Mesendoderm (in vitro differentiated cells): ENCODE data around the gene MRPL20.
"Not testable (repeated sequence)": the region's sequence is repeated elsewhere in the genome, so short reads cannot be mapped to it uniquely, and the experiment has no call there.

Source experiments
- DNase-seq: peaks from one replicate; pipeline ENCODE4 v3.0.0; 2013
- H2AK5ac ChIP-seq: 2 replicates; pipeline ENCODE4 v1.6.1; 2013; ENCODE audit warnings: low read length, inconsistent platforms
- H2BK120ac ChIP-seq: 2 replicates; pipeline ENCODE4 v1.6.1; 2013; ENCODE audit warnings: low read depth, mild to moderate bottlenecking, low read length, moderate library complexity, mixed read lengths
- H2BK15ac ChIP-seq: replicated peaks from 2 replicates; pipeline ENCODE4 v1.6.1; 2013; ENCODE audit warnings: low read depth, mild to moderate bottlenecking, moderate library complexity
- H2BK5ac ChIP-seq: 2 replicates; pipeline ENCODE4 v1.6.1; 2013; ENCODE audit warnings: low read length, inconsistent platforms
- H3K18ac ChIP-seq: 2 replicates; pipeline ENCODE4 v1.6.1; 2013; ENCODE audit warnings: mild to moderate bottlenecking, low read length, mixed read lengths
- H3K23ac ChIP-seq: one replicate; pipeline ENCODE4 v1.6.1; 2013; ENCODE audit warnings: low read length
- H3K27ac ChIP-seq: 2 replicates; pipeline ENCODE4 v1.5.1; 2013; ENCODE audit warnings: low read depth, mild to moderate bottlenecking, inconsistent platforms, low read length, moderate library complexity
- H3K27me3 ChIP-seq: 2 replicates; pipeline ENCODE4 v1.6.1; 2013; ENCODE audit warnings: low read length, control low read depth, mild to moderate bottlenecking, inconsistent platforms; ENCODE audit not compliant: insufficient read depth, poor library complexity
- H3K36me3 ChIP-seq: 2 replicates; pipeline ENCODE4 v1.6.1; 2013; ENCODE audit warnings: low read length, inconsistent platforms; ENCODE audit not compliant: control insufficient read depth, insufficient read depth
- H3K4ac ChIP-seq: one replicate; pipeline ENCODE4 v1.6.1; 2013; ENCODE audit warnings: low read depth, mild to moderate bottlenecking, low read length, moderate library complexity
- H3K4me1 ChIP-seq: 2 replicates; pipeline ENCODE4 v1.6.1; 2013; ENCODE audit warnings: low read depth, low read length, inconsistent platforms; ENCODE audit not compliant: control insufficient read depth
- H3K4me2 ChIP-seq: 2 replicates; pipeline ENCODE4 v1.6.1; 2013; ENCODE audit warnings: low read length
- H3K4me3 ChIP-seq: 2 replicates; pipeline ENCODE4 v1.5.1; 2013; ENCODE audit warnings: mild to moderate bottlenecking, low read length
- H3K56ac ChIP-seq: one replicate; pipeline ENCODE4 v1.6.1; 2013; ENCODE audit warnings: low read length
- H3K79me1 ChIP-seq: 2 replicates; pipeline ENCODE4 v1.6.1; 2013; ENCODE audit warnings: low read length, inconsistent platforms
- H3K79me2 ChIP-seq: 2 replicates; pipeline ENCODE4 v1.6.1; 2013; ENCODE audit warnings: mild to moderate bottlenecking, low read length; ENCODE audit not compliant: control insufficient read depth, insufficient read depth
- H3K9ac ChIP-seq: 2 replicates; pipeline ENCODE4 v1.6.1; 2013; ENCODE audit warnings: low read length, inconsistent platforms
- H4K5ac ChIP-seq: one replicate; pipeline ENCODE4 v1.6.1; 2013; ENCODE audit warnings: low read length
- H4K8ac ChIP-seq: one replicate; pipeline ENCODE4 v1.6.1; 2013; ENCODE audit warnings: low read depth, mild to moderate bottlenecking, control low read depth, low read length, moderate library complexity
- WGBS: extraction: QIAGEN DNeasy Blood & Tissue Kit; methylation state at CpG from one replicate; pipeline ENCODE4 v1.1.7; 2013; ENCODE audit warnings: low lambda C conversion rate, missing lambda C conversion rate; ENCODE audit not compliant: insufficient coverage; ENCODE audit errors: extremely low coverage; 5-methylcytosine and 5-hydroxymethylcytosine counted together

The MRPL20 gene

DNA sequence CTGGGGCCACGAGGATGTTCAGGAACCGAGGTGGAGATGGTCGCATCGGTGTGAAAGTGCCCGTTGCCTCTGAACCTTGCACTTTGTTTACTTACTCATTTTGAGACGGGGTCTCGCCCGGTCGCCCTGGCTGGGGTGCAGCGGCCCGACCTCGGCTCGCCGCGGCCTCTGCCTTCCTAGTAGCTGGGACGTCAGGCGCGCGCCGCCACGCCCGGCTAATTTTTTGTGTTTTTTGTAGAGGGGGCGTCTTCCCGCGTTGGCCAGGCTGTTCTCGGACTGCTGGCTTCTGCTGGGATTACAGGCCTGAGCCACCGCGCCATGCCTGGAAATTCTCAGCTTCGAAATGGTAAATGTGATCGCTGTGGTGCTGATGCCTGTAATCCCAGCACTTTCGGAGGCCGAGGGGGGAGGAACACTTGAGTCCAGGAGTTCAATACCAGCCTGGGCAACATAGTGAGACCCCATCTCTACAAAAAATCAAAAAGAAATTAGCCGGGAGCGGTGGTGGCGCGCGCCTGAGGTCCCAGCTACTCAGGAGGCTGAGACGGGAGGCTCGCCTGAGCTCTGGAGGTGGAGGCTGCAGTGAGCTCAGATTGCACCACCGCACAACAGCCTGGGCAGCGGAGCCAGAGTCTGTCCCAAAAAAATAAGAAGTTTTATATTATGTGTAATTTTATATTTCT lies 684 bp upstream of the MRPL20 start:
- H3K36me3 ChIP-seq = peaks cover 8% of the 10 kb centered on the region
- no peak overlapping the region for H2BK120ac ChIP-seq
- H2BK15ac ChIP-seq = no peak overlapping the region
- H3K4me1 ChIP-seq = peaks cover 5% of the 10 kb centered on the region
- H3K79me1 ChIP-seq = peaks cover 19% of the 10 kb centered on the region
- H3K9ac ChIP-seq = peak overlapping the region; percentile 94
- WGBS = no CpG with 5 or more reads among the region's 41 CpGs
- peak; percentile 73 for DNase-seq
- peak overlapping the region; percentile 45 for H3K23ac ChIP-seq
- H4K5ac ChIP-seq = no peak overlapping the region
- H4K8ac ChIP-seq = no peak overlapping the region
- H3K79me2 ChIP-seq = peaks cover 35% of the 10 kb centered on the region
- peak overlapping the region; percentile 96 for H3K4ac ChIP-seq
- peak overlapping the region; percentile 55 for H2BK5ac ChIP-seq
- H3K27me3 ChIP-seq = no peaks in the 10 kb centered on the region
- peak overlapping the region; percentile 60 for H3K18ac ChIP-seq
- H3K4me3 ChIP-seq = peak overlapping the region; percentile 89
- peak overlapping the region; percentile 67 for H3K27ac ChIP-seq
- H2AK5ac ChIP-seq = no peak overlapping the region
- H3K56ac ChIP-seq = peak overlapping the region; percentile 100
- H3K4me2 ChIP-seq = peak overlapping the region; percentile 62

- H3K56ac ChIP-seq = peak overlapping the region; percentile 100
- peaks cover 5% of the 10 kb centered on the region for H3K4me1 ChIP-seq
- peak overlapping the region; percentile 44 for H3K4ac ChIP-seq
- DNase-seq = no peak
- H3K79me1 ChIP-seq = peaks cover 19% of the 10 kb centered on the region
- no peak overlapping the region for H2BK15ac ChIP-seq
- H3K36me3 ChIP-seq = peaks cover 10% of the 10 kb centered on the region
- H3K4me3 ChIP-seq = peak overlapping the region; percentile 89
- no peak overlapping the region for H2AK5ac ChIP-seq
- H3K27ac ChIP-seq = peak overlapping the region; percentile 82
- H4K8ac ChIP-seq = no peak overlapping the region
- H3K4me2 ChIP-seq = peak overlapping the region; percentile 95
- no peak overlapping the region for H4K5ac ChIP-seq
- H3K23ac ChIP-seq = peak overlapping the region; percentile 81
- H3K9ac ChIP-seq = peak overlapping the region; percentile 94
- peak overlapping the region; percentile 56 for H3K18ac ChIP-seq
- no peaks in the 10 kb centered on the region for H3K27me3 ChIP-seq
- peaks cover 35% of the 10 kb centered on the region for H3K79me2 ChIP-seq
- H2BK120ac ChIP-seq = no peak overlapping the region
- no peak overlapping the region for H2BK5ac ChIP-seq
- WGBS = no CpG with 5 or more reads among the region's 43 CpGs
Measured at GRCh38 chr1:1406101-1406820, 832 bp downstream of the MRPL20 start.

- Histone ChIP-seq H3K79me2 (peaks cover 47% of the 10 kb centered on the region), H3K4me3 (no peak overlapping the region), H2AK5ac (no peak overlapping the region), H3K4me2 (no peak overlapping the region), H3K79me1 (peaks cover 30% of the 10 kb centered on the region), H4K5ac (no peak overlapping the region), H2BK5ac (no peak overlapping the region), H3K56ac (no peak overlapping the region), H3K27me3 (no peaks in the 10 kb centered on the region), H4K8ac (no peak overlapping the region), H3K4ac (no peak overlapping the region), H3K9ac (no peak overlapping the region), H3K36me3 (peaks cover 13% of the 10 kb centered on the region), H3K27ac (no peak overlapping the region), H3K23ac (no peak overlapping the region), H2BK15ac (no peak overlapping the region), H3K4me1 (peaks cover 2% of the 10 kb centered on the region), H2BK120ac (no peak overlapping the region), H3K18ac (no peak overlapping the region)
- DNase-seq = no peak
- no CpG with 5 or more reads among the region's 7 CpGs for WGBS
Measured at GRCh38 chr1:1403653-1404052, 3.4 kb downstream of the MRPL20 start.

GRCh38 chr1:1402901-1403392 lies 4.1 kb downstream of the MRPL20 start:
- H3K4me1 ChIP-seq, H3K27ac ChIP-seq, H2AK5ac ChIP-seq, H3K4ac ChIP-seq, H2BK120ac ChIP-seq, DNase-seq, H3K27me3 ChIP-seq, H3K9ac ChIP-seq, H3K4me3 ChIP-seq, H2BK15ac ChIP-seq, H3K23ac ChIP-seq, H4K5ac ChIP-seq, H2BK5ac ChIP-seq, H3K18ac ChIP-seq, H4K8ac ChIP-seq, H3K56ac ChIP-seq, H3K4me2 ChIP-seq: not testable (repeated sequence)
- Histone ChIP-seq H3K79me1 (peaks cover 31% of the 10 kb centered on the region), H3K36me3 (peaks cover 13% of the 10 kb centered on the region), H3K79me2 (peaks cover 47% of the 10 kb centered on the region)
- WGBS = no CpG with 5 or more reads among the region's 9 CpGs

DNA sequence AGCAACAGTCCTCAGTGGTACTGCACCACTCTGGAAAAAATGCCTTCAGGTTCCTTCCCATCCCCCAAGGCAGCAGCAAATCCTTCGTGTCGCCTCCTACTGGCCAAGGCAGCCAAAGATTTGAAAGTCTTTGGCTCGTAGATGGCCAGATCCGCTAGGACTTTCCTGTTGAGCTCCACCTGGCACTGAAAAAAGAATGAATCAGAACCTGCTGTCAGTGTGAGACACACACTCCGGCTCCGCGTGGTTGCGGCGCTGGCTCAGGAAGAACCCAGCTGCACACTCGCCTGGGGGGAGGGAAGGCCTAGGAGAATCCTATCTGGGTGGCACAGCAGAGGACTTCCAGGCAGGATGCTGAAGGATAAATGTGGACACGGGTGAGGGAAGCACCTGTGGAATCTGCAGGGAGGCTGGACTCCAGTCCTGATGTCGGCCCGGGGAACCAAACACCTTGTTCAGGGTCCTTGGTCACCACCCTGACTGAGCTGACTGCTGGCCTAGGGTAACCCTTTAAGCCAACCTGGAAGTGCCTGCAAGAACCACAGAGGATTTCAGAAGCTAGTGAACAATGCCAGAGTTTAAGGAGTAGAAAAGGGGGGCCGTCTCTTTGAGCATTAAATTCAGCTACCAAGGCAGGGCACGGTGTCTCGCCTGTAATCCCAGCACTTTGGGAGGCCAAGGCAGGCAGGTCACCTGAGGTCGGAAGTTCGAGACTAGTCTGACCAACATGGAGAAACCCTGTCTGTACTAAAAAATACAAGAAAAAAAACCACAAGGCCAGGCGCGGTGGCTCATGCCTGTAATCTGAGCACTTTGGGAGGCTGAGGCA lies 4.8 kb downstream of the MRPL20 start:
- no peak overlapping the region for H2AK5ac ChIP-seq
- H3K27me3 ChIP-seq = no peaks in the 10 kb centered on the region
- no peak overlapping the region for H3K56ac ChIP-seq
- no peak overlapping the region for H3K9ac ChIP-seq
- no CpG with 5 or more reads among the region's 20 CpGs for WGBS
- H2BK5ac ChIP-seq = no peak overlapping the region
- no peak overlapping the region for H4K5ac ChIP-seq
- no peak overlapping the region for H2BK120ac ChIP-seq
- DNase-seq = peak; percentile 86
- H3K4me2 ChIP-seq = no peak overlapping the region
- no peak overlapping the region for H3K27ac ChIP-seq
- H3K4me3 ChIP-seq = no peak overlapping the region
- no peak overlapping the region for H3K18ac ChIP-seq
- peaks cover 36% of the 10 kb centered on the region for H3K79me1 ChIP-seq
- no peak overlapping the region for H3K23ac ChIP-seq
- H3K79me2 ChIP-seq = peaks cover 47% of the 10 kb centered on the region
- H4K8ac ChIP-seq = no peak overlapping the region
- H3K36me3 ChIP-seq = peaks cover 16% of the 10 kb centered on the region
- no peaks in the 10 kb centered on the region for H3K4me1 ChIP-seq
- H3K4ac ChIP-seq = no peak overlapping the region
- H2BK15ac ChIP-seq = no peak overlapping the region
